ENCODE data around the gene YES1.
"Not testable (repeated sequence)": the region's sequence is repeated elsewhere in the genome, so short reads cannot be mapped to it uniquely, and the experiment has no call there.

YES1 gene

GRCh38 chr18:778194-778927 lies 33.7 kb downstream of the YES1 start:
- no peak for DNase-seq

GRCh38 chr18:777021-777420 lies 35.0 kb downstream of the YES1 start:
- DNase-seq: no peak

GRCh38 chr18:776044-776443 lies 36.0 kb downstream of the YES1 start:
- DNase-seq: not testable (repeated sequence)

GRCh38 chr18:774811-775210 lies 37.2 kb downstream of the YES1 start:
- DNase-seq: no peak

GRCh38 chr18:773980-774624 lies 37.9 kb downstream of the YES1 start:
- DNase-seq: no peak

GRCh38 chr18:770583-770961 lies 41.5 kb downstream of the YES1 start:
- DNase-seq: no peak

- no peak for DNase-seq
These were observed 44.1 kb downstream of the YES1 start for GRCh38 chr18:767961-768360.

- no peak for DNase-seq
These were observed 44.8 kb downstream of the YES1 start for GRCh38 chr18:767084-767882.

- no peak for DNase-seq
These were observed 45.5 kb downstream of the YES1 start for GRCh38 chr18:766550-766860.

- peak; percentile 85 for DNase-seq
These were observed 46.1 kb downstream of the YES1 start for GRCh38 chr18:765764-766549.

GRCh38 chr18:759864-760263 lies 52.2 kb downstream of the YES1 start:
- not testable (repeated sequence) for DNase-seq

GRCh38 chr18:755506-755905 lies 56.5 kb downstream of the YES1 start:
- DNase-seq: no peak

GRCh38 chr18:754656-755055 lies 57.4 kb downstream of the YES1 start:
- DNase-seq: no peak

GRCh38 chr18:750456-750855 lies 61.6 kb downstream of the YES1 start:
- DNase-seq: no peak

- DNase-seq: no peak
These were observed 67.0 kb downstream of the YES1 start for GRCh38 chr18:744832-745597.

GRCh38 chr18:741931-742512 lies 70.0 kb downstream of the YES1 start:
- peak; percentile 38 for DNase-seq

- no peak for DNase-seq
These were observed 79.7 kb downstream of the YES1 start for GRCh38 chr18:732371-732770.

GRCh38 chr18:731185-731584 lies 80.9 kb downstream of the YES1 start:
- DNase-seq: no peak

GRCh38 chr18:730692-731091 lies 81.3 kb downstream of the YES1 start:
- DNase-seq: no peak

GRCh38 chr18:730120-730519 lies 81.9 kb downstream of the YES1 start:
- peak; percentile 30 for DNase-seq

GRCh38 chr18:725646-726045 lies 86.4 kb downstream of the YES1 start:
- DNase-seq: no peak

- DNase-seq: no peak
These were observed 88.4 kb downstream of the YES1 start for GRCh38 chr18:723541-724080.

All from NCI-H82 (cell line).